ENCODE measurements around the gene RNF167.
"Not testable (repeated sequence)": the region's sequence is repeated elsewhere in the genome, so short reads cannot be mapped to it uniquely, and the experiment has no call there.

RNF167 gene

DNA sequence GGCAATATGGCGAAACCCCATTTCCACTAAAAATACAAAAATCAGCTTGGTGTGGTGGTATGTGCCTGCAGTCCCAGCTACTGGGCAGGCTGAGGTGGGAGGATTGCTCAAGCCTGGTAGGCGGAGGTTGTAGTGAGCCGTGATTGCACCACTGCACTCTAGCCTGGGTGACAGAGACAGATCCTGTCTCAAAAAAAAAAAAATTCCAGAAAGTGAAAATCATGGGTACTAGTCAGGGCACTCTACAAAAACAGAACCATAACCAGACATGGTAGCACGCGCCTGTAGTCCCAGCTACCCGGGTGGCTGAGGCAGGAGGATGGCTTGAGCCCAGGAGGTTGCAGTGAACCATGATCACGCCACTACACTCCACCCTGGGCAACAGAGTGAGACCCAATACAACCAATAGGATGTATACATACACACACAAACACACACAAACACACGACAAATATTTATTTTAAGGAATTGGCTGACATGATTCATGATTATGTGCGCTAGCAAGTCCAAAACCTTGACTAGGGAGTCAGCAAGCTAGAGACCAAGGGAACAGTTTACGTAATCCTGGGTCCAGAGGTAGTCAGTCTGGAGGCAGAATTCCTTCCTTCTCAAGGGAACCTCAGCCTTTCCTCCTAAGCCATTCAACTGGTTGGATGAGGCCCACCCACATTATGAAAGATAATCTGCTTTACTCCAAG, 19.6 kb upstream of the RNF167 start:
- TF ChIP-seq, protein P1, sequence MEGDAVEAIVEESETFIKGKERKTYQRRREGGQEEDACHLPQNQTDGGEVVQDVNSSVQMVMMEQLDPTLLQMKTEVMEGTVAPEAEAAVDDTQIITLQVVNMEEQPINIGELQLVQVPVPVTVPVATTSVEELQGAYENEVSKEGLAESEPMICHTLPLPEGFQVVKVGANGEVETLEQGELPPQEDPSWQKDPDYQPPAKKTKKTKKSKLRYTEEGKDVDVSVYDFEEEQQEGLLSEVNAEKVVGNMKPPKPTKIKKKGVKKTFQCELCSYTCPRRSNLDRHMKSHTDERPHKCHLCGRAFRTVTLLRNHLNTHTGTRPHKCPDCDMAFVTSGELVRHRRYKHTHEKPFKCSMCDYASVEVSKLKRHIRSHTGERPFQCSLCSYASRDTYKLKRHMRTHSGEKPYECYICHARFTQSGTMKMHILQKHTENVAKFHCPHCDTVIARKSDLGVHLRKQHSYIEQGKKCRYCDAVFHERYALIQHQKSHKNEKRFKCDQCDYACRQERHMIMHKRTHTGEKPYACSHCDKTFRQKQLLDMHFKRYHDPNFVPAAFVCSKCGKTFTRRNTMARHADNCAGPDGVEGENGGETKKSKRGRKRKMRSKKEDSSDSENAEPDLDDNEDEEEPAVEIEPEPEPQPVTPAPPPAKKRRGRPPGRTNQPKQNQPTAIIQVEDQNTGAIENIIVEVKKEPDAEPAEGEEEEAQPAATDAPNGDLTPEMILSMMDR (IDR thresholded peaks at IDR 0.05; ENCODE audit: low read depth, low read length): no peak
- no peak overlapping the region for H3K4me3 ChIP-seq (replicated peaks in 1 of 2; ENCODE audit: low read depth in 2 of 2, low read length in 2 of 2)
- peak; percentile 46 to 65 for DNase-seq (ENCODE audit: low read depth in 2 of 2)

GRCh38 chr17:4921320-4921719, 18.7 kb upstream of the RNF167 start:
- no peak overlapping the region for H3K4me3 ChIP-seq (replicated peaks in 1 of 2; ENCODE audit: low read depth in 2 of 2, low read length in 2 of 2)
- TF ChIP-seq, protein P1 (IDR thresholded peaks at IDR 0.05; ENCODE audit: low read depth, low read length): no peak
- no peak for DNase-seq (ENCODE audit: low read depth in 2 of 2)

DNA sequence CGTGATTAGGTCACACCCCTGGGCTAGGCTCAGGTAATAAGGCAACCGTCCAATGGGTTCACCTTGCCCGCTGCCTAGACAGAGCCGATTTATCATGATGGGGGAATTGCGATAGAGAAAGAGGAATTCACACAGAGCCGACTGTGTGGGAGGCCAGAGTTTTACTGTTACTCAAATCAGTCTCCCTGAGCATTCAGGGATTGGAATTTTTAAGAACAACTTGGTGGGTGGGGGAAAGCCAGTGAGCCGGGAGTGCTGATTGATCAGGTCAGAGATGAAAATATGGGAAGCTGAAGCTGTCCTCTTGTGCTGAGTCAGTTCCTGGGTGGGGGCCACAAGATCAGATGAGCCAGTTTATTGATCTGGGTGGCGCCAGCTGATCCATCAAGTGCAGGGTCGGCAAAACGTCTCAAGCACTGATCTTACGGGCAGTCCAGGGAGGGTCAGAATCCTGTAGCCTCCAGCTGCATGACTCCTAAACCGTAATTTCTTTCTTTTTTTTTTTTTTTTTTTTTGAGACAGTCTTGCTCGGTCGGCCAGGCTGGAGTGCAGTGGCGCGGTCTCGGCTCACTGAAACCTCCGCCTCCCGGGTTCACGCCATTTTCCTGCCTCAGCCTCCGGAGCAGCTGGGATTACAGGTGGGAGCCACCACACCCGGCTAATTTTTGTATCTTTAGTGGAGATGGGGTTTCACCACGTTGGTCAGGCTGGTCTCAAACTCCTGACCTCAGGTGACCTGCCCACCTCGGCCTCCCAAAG, 13.3 kb upstream of the RNF167 start:
- H3K4me3 ChIP-seq (replicated peaks in 1 of 2; ENCODE audit: low read depth in 2 of 2, low read length in 2 of 2); DNase-seq (ENCODE audit: low read depth in 2 of 2): not testable (repeated sequence)

GRCh38 chr17:4928881-4929280, 11.2 kb upstream of the RNF167 start:
- TF ChIP-seq, protein P1 (IDR thresholded peaks at IDR 0.05; ENCODE audit: low read depth, low read length): no peak
- no peak overlapping the region for H3K4me3 ChIP-seq (replicated peaks in 1 of 2; ENCODE audit: low read depth in 2 of 2, low read length in 2 of 2)
- no peak for DNase-seq (ENCODE audit: low read depth in 2 of 2)

DNA sequence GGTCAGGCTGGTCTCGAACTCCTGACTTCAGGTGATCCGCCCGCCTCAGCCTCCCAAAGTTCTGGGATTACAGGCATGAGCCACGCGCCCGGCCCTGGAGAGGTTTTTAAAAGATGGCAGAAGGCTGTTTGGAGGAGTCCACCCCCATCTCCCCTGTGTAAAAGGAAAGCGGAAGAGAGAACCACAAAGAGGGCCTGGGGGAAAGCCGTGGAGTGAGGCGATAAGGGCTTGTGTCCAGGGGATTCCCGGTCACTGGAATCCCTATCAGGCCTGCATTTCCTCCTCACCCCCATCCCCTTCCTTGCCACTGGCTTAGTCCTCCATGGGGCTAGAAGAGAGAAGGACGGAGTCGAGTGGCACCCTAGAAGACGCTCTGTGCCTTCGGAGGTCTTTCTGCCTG, 8.1 kb upstream of the RNF167 start, which contains the start of gene GP1BA:
Gene GP1BA (plus strand): TSS at position 315 of the 400 bp plus-strand sequence. CDS start 328 bp downstream, outside the sequence.
- TF ChIP-seq, protein P1 (IDR thresholded peaks at IDR 0.05; ENCODE audit: low read depth, low read length): no peak
- no peak for DNase-seq (ENCODE audit: low read depth in 2 of 2)
- H3K4me3 ChIP-seq (replicated peaks in 1 of 2; ENCODE audit: low read depth in 2 of 2, low read length in 2 of 2): no peak within 1 kb of the TSS

GRCh38 chr17:4932756-4933155, 7.3 kb upstream of the RNF167 start:
- H3K4me3 ChIP-seq (replicated peaks in 1 of 2; ENCODE audit: low read depth in 2 of 2, low read length in 2 of 2): no peak overlapping the region
- TF ChIP-seq, protein P1 (IDR thresholded peaks at IDR 0.05; ENCODE audit: low read depth, low read length): no peak
- DNase-seq (ENCODE audit: low read depth in 2 of 2): no peak

DNA sequence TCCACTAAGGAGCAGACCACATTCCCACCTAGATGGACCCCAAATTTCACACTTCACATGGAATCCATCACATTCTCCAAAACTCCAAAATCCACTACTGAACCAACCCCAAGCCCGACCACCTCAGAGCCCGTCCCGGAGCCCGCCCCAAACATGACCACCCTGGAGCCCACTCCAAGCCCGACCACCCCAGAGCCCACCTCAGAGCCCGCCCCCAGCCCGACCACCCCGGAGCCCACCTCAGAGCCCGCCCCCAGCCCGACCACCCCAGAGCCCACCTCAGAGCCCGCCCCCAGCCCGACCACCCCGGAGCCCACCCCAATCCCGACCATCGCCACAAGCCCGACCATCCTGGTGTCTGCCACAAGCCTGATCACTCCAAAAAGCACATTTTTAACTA, 6.4 kb upstream of the RNF167 start:
- no peak overlapping the region for H3K4me3 ChIP-seq (replicated peaks in 1 of 2; ENCODE audit: low read depth in 2 of 2, low read length in 2 of 2)

More for the DNA sequence above, 6.4 kb upstream of the RNF167 start:
- DNase-seq (ENCODE audit: low read depth in 2 of 2): no peak
- TF ChIP-seq, protein P1 (IDR thresholded peaks at IDR 0.05; ENCODE audit: low read depth, low read length): no peak
